ENCODE data around the gene CMTM4. TPM values are rescaled to one million over a fixed set of nuclear protein-coding genes. Genes with fewer than 3 reads are reported as not detected.

CMTM4 gene
- total RNA-seq, 4 donors from 2014 or later: 170 to 246 (median 201) TPM

DNA sequence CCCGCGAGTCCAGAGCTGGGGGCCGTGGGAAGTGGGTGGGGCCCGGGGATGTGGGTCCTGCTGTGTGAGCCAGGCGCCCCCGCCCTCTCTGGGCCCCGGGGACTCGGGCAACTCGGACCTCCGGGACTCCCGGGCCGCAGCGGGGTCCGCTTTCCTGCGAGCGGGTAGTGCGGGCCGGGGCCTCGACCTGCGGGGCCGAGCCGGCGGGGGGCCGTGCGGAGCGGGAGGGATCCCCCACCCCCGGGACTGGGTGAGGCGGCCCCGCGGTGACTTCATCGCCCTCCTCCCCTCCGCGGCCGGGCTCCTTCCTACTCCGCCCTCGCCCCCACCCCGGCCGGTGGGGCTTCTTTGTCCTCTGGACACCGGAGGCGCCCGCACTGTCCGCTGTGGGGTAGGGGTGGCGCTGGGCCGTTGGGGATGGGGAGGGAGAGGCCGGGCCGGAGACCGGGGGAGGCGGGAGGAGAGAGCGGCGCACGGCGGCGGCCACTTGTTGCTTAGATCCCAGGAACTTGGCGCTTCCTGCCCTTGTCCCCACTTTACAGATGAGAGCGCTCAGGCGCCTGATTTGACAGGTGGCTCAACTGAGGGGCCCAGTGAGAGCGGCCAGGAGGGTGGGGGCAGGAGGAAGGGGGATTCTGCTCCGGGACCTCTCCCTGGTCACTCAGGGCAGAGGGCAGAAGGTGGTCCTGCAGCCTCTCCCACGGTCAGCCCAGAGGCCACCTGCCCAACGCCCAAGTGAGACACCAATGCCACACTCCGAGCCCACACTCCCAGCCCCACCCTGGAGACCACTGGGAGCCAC is 91.2 kb downstream of the CMTM4 start:
- 0 to 31% methylated on average over 8 to 16 of the region's 61 CpGs for WGBS, 2 donors
- Histone ChIP-seq H3K27me3 (no peaks in the 10 kb centered on the region), H3K4me3 (replicated peaks in 1 of 3) (peak overlapping the region; percentile 10 to 65 (median 60)), H3K9me3 (no peaks in the 10 kb centered on the region), H3K36me3 (no peaks in the 10 kb centered on the region), H3K27ac (peak overlapping the region; percentile 66 to 93 (median 87)), H3K4me1 (peaks cover 13 to 30% of the 10 kb centered on the region in 2 donors)
- no peak for TF ChIP-seq POLR2A (IDR thresholded peaks at IDR 0.05)
- TF ChIP-seq, protein P1, sequence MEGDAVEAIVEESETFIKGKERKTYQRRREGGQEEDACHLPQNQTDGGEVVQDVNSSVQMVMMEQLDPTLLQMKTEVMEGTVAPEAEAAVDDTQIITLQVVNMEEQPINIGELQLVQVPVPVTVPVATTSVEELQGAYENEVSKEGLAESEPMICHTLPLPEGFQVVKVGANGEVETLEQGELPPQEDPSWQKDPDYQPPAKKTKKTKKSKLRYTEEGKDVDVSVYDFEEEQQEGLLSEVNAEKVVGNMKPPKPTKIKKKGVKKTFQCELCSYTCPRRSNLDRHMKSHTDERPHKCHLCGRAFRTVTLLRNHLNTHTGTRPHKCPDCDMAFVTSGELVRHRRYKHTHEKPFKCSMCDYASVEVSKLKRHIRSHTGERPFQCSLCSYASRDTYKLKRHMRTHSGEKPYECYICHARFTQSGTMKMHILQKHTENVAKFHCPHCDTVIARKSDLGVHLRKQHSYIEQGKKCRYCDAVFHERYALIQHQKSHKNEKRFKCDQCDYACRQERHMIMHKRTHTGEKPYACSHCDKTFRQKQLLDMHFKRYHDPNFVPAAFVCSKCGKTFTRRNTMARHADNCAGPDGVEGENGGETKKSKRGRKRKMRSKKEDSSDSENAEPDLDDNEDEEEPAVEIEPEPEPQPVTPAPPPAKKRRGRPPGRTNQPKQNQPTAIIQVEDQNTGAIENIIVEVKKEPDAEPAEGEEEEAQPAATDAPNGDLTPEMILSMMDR (IDR thresholded peaks at IDR 0.05): peak in 1 of 6 experiments; percentile 3
- peak; percentile 45 to 53 for DNase-seq
- intact Hi-C loops (cut with DNase I): loop anchor here (5.0 kb wide), 1 partner anchor 262 kb away; no protein-coding TSS in a partner anchor

DNA sequence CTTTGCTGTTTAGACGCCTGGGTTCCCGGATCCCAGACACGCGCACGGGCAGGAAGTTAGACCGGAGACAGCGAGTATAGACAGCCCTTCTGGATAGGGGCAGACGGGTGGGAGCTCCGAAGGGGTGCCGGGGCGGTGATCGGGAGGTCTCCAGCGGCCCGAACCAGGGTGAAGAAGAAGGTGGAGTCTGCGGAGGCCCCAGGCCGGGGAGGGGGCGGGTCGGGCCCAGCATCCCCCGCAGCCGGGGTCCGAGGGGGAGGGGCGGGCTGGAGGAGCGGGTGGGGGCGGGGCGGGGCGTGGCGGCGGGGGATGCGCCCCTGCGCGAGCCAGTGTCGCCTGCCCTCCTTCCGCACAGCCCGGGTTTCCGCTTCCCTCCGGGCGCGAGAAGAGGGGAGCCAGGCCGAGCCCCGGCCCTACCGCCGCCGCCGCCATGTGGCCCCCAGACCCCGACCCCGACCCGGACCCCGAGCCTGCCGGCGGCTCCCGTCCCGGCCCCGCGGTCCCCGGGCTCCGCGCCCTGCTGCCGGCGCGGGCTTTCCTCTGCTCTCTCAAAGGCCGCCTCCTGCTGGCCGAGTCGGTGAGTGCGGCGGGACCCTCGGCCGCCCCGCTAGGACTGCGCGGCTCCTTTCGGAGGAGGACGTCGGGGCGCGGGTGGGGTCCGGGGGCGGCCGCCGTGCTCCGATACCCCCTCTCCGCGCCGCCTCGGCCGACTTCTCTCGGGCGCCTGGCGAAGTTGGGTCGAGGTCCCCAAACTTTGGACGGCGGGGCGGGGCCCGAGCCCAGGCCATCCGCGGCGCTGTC is 92.0 kb downstream of the CMTM4 start, which contains the start of gene CMTM3:
TSS of gene CMTM3 (plus strand) at position 329 of the 801 bp plus-strand sequence. CDS start at position 431, 102 bp downstream.
- intact Hi-C loops (cut with DNase I): loop anchor here (5.0 kb wide), 3 partner anchors 122 to 263 kb away; no protein-coding TSS in a partner anchor

DNA sequence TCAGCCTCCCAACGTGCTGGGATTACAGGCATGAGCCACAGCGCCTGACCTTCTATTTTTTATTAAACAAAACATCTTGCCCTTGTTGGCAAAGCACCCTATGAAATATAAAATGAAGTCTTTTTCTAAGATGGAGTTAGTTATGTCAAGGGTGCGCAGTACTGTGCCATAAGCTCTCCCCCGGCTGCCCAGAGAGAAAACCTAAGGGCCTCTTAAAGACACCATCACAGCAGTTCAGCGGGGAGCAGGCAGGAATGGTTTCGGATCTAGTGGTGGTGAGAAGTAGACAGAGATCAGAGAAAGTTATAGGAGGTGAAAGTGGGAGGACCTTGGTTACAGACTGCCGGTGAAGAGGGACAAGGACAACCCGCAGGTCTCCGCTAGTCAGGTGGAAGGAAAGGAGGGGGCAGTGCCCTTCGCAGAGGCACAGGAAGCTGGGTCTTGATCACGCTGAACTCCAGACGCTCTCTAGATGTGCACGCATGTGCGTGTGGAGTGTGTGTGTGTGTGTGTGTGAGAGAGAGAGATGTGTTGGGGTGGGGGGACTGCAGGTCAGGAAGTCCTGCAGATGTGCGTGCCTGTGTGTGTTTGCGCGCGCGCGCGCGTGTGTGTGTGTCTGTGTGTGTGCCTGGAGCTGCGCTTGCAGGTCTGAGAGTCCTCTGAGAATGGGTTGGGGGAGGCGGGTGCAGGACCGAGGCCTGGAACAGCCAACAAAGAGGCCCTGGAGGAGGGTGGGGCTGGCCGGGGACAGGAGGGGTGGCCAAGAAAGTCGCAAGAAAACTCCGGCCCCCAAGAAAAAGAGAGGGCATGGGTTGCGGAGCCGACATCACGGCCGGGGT is 92.8 kb downstream of the CMTM4 start:
- TF ChIP-seq, protein P1 (IDR thresholded peaks at IDR 0.05): no peak
- no peak for TF ChIP-seq POLR2A (IDR thresholded peaks at IDR 0.05)
- no peaks in the 10 kb centered on the region for H3K36me3 ChIP-seq
- peak overlapping the region in 2 of 3 donors; percentile 8 to 65 for H3K4me3 ChIP-seq (replicated peaks in 1 of 3)
- peaks cover 11 to 22% of the 10 kb centered on the region in 2 donors for H3K4me1 ChIP-seq
- intact Hi-C loops (cut with DNase I): loop anchor here (5.0 kb wide), 2 partner anchors 121 to 196 kb away; no protein-coding TSS in a partner anchor
- no peaks in the 10 kb centered on the region for H3K9me3 ChIP-seq
- peak overlapping the region in 2 of 3 donors; percentile 87 to 93 for H3K27ac ChIP-seq
- no peaks in the 10 kb centered on the region for H3K27me3 ChIP-seq
- DNase-seq: peak; percentile 69 to 71
- 14 to 17% methylated on average over 25 to 30 of the region's 32 CpGs for WGBS, 2 donors

More for the DNA sequence above, 92.0 kb downstream of the CMTM4 start, which contains the start of gene CMTM3:
- Histone ChIP-seq H3K9me3 (no peaks in the 10 kb centered on the region), H3K27ac (peak within 1 kb of the TSS; percentile 66 to 93 (median 87)), H3K27me3 (no peaks in the 10 kb centered on the region), H3K36me3 (no peaks in the 10 kb centered on the region), H3K4me3 (replicated peaks in 1 of 3) (peak within 1 kb of the TSS; percentile 10 to 65 (median 60)), H3K4me1 (peaks cover 13 to 30% of the 10 kb centered on the region in 2 donors)
- TF ChIP-seq, protein P1 (IDR thresholded peaks at IDR 0.05): peak; percentile 29 to 90 (median 57)
- no peak for TF ChIP-seq POLR2A (IDR thresholded peaks at IDR 0.05)
- WGBS, 2 donors: 0 to 1% methylated on average over 8 to 18 of the region's 96 CpGs
- DNase-seq: peak; percentile 59 to 64

DNA sequence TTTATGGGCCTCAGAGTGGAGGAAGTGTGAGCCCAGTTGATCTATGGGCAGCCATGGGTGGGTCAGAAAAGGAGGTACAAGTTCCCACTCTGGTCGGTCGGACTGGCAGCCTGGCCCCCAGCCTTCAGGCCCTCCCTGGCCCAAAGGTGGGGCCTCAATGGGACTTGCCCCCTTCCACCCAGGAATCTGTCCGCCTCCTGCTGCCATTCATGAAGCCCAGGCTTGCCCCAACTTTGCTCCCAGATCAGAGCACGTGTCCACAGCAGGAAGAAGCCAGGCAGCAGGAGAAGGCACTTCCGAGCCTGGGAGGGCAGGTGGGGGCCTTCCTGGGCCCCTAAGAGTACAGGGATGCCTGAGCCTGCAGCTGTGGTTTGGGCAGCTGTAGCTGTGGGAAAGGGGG is 95.1 kb downstream of the CMTM4 start:
- 90 to 100% methylated on average over 1 to 2 of the region's 5 CpGs for WGBS, 2 donors
- Histone ChIP-seq H3K4me3 (replicated peaks in 1 of 3) (no peak overlapping the region), H3K4me1 (peaks cover 9 to 15% of the 10 kb centered on the region in 2 donors), H3K27me3 (no peaks in the 10 kb centered on the region), H3K27ac (no peak overlapping the region), H3K9me3 (no peaks in the 10 kb centered on the region), H3K36me3 (no peaks in the 10 kb centered on the region)
- intact Hi-C loops (cut with DNase I): loop anchor here (5.0 kb wide), 2 partner anchors 119 to 194 kb away; no protein-coding TSS in a partner anchor
- TF ChIP-seq, protein P1 (IDR thresholded peaks at IDR 0.05): no peak
- TF ChIP-seq POLR2A (IDR thresholded peaks at IDR 0.05): no peak
- DNase-seq: no peak
